ENCODE results near the gene GPX6.

Gene GPX6

GRCh38 chr6:28486533-28486932, 29.1 kb downstream of the GPX6 start:
- Histone ChIP-seq H3K4me3 (ENCODE audit: low read depth, low read length) (no peak overlapping the region), H3K9me3 (ENCODE audit: control insufficient read depth, insufficient read depth, low read depth, low read length) (no peaks in the 10 kb centered on the region), H3K27ac (ENCODE audit: extremely low read depth, low read depth, low read length) (no peak overlapping the region), H3K36me3 (ENCODE audit: control insufficient read depth in 2 of 2, insufficient read depth in 1 of 2, low read length in 2 of 2) (no peaks in the 10 kb centered on the region), H3K4me1 (ENCODE audit: control insufficient read depth, insufficient read depth, low read length) (no peaks in the 10 kb centered on the region)
- CTCF ChIA-PET: interaction anchor here (0.6 to 0.7 kb wide), 2 partner anchors 8 to 437 kb away, joined by 4 read pairs; partner anchors contain the start of gene TRIM27
- POLR2A ChIA-PET: no interaction called here
- TF ChIP-seq ZFP69B (tag by site-specific recombination; IDR thresholded peaks at IDR 0.05) (no peak), ZSCAN18 (tag by site-specific recombination; IDR thresholded peaks at IDR 0.05) (no peak), ZNF645 (tag by site-specific recombination; IDR thresholded peaks at IDR 0.05) (no peak), ZNF548 (tag by site-specific recombination; IDR thresholded peaks at IDR 0.05) (no peak), ZNF391 (tag by site-specific recombination; IDR thresholded peaks at IDR 0.05; ENCODE audit: borderline replicate concordance, low read depth) (no peak), TSHZ1 (tag by site-specific recombination; IDR thresholded peaks at IDR 0.05; ENCODE audit: borderline replicate concordance) (no peak), ZBTB10 (tag by site-specific recombination; IDR thresholded peaks at IDR 0.05) (no peak)

- Histone ChIP-seq H3K9me3 (ENCODE audit: control insufficient read depth, insufficient read depth, low read depth, low read length) (no peaks in the 10 kb centered on the region), H3K27ac (ENCODE audit: extremely low read depth, low read depth, low read length) (no peak overlapping the region), H3K4me3 (ENCODE audit: low read depth, low read length) (no peak overlapping the region), H3K36me3 (ENCODE audit: control insufficient read depth in 2 of 2, insufficient read depth in 1 of 2, low read length in 2 of 2) (no peaks in the 10 kb centered on the region), H3K4me1 (ENCODE audit: control insufficient read depth, insufficient read depth, low read length) (no peaks in the 10 kb centered on the region)
- POLR2A ChIA-PET: no interaction called here
- CTCF ChIA-PET: no interaction called here
- TF ChIP-seq ZNF18 (tag by site-specific recombination; IDR thresholded peaks at IDR 0.05) (no peak), ZNF785 (tag by site-specific recombination; IDR thresholded peaks at IDR 0.05) (no peak), ZNF416 (tag by site-specific recombination; IDR thresholded peaks at IDR 0.05) (no peak), ZNF354C (tag by site-specific recombination; IDR thresholded peaks at IDR 0.05; ENCODE audit: borderline replicate concordance, low read depth) (no peak), MEIS1 (CRISPR knock-in tag; IDR thresholded peaks at IDR 0.05; ENCODE audit: borderline replicate concordance) (no peak), ZFP69B (tag by site-specific recombination; IDR thresholded peaks at IDR 0.05) (no peak), ZFP3 (tag by site-specific recombination; IDR thresholded peaks at IDR 0.05; ENCODE audit: low read depth) (no peak), RBAK (tag by site-specific recombination; IDR thresholded peaks at IDR 0.05) (no peak), ZNF510 (tag by site-specific recombination; IDR thresholded peaks at IDR 0.05; ENCODE audit: insufficient replicate concordance) (no peak), PRDM6 (tag by site-specific recombination; IDR thresholded peaks at IDR 0.05) (no peak), ZNF600 (tag by site-specific recombination; IDR thresholded peaks at IDR 0.05) (no peak)
These were observed 30.1 kb downstream of the GPX6 start for GRCh38 chr6:28485482-28485881.
